ENCODE results near the gene NCF4.

Gene NCF4

GRCh38 chr22:36898690-36899089 is 37.9 kb downstream of the NCF4 start:
- H3K27ac ChIP-seq, result no peak overlapping the region
- TF ChIP-seq CTCF (conservative IDR thresholded peaks at IDR 0.05) (no peak), ZFX (IDR thresholded peaks at IDR 0.05) (no peak)

GRCh38 chr22:36899498-36899897 is 38.7 kb downstream of the NCF4 start:
- TF ChIP-seq ZFX (IDR thresholded peaks at IDR 0.05) (no peak), CTCF (conservative IDR thresholded peaks at IDR 0.05) (no peak)
- H3K27ac ChIP-seq, result no peak overlapping the region

GRCh38 chr22:36900225-36900624 is 39.4 kb downstream of the NCF4 start:
- H3K27ac ChIP-seq, result no peak overlapping the region
- TF ChIP-seq CTCF (conservative IDR thresholded peaks at IDR 0.05) (no peak), ZFX (IDR thresholded peaks at IDR 0.05) (no peak)

GRCh38 chr22:36900880-36901279 is 40.1 kb downstream of the NCF4 start:
- H3K27ac ChIP-seq, result no peak overlapping the region
- TF ChIP-seq CTCF (conservative IDR thresholded peaks at IDR 0.05) (no peak), ZFX (IDR thresholded peaks at IDR 0.05) (no peak)

- H3K27ac ChIP-seq, result no peak overlapping the region
- no peak for TF ChIP-seq ZFX (IDR thresholded peaks at IDR 0.05)
- TF ChIP-seq CTCF (conservative IDR thresholded peaks at IDR 0.05), result no peak
Measured at GRCh38 chr22:36901411-36902142, 40.8 kb downstream of the NCF4 start.

- TF ChIP-seq CTCF (conservative IDR thresholded peaks at IDR 0.05) (no peak), ZFX (IDR thresholded peaks at IDR 0.05) (no peak)
- H3K27ac ChIP-seq, result no peak overlapping the region
Measured at GRCh38 chr22:36902143-36902926, 41.5 kb downstream of the NCF4 start.

GRCh38 chr22:36904260-36904880 is 43.6 kb downstream of the NCF4 start:
- TF ChIP-seq CTCF (conservative IDR thresholded peaks at IDR 0.05), result peak; percentile 33
- TF ChIP-seq ZFX (IDR thresholded peaks at IDR 0.05), result no peak
- no peak overlapping the region for H3K27ac ChIP-seq

Data from C4-2B (cell line).